ENCODE measurements around the gene THAP2. TPM values are rescaled to one million over a fixed set of nuclear protein-coding genes. Genes with fewer than 3 reads are reported as not detected.

The THAP2 gene
- total and polyA plus RNA-seq, 2 experiments from 2014 or later: 4.7 to 16.5 TPM

GRCh38 chr12:71685312-71685906 is 21.3 kb downstream of the THAP2 start:
- Histone ChIP-seq H3F3A (replicated peaks; ENCODE audit: low read depth) (no peaks in the 10 kb centered on the region), H4K20me1 (replicated peaks; ENCODE audit: insufficient read depth) (no peaks in the 10 kb centered on the region), H3K4me3 (peak overlapping the region; percentile 56), H3K36me3 (ENCODE audit: insufficient read depth) (no peaks in the 10 kb centered on the region), H3K79me2 (replicated peaks; ENCODE audit: insufficient read depth) (peaks cover 15% of the 10 kb centered on the region; the same call in 1 of the 2 replicates), H3K27ac (ENCODE audit: low read depth) (peak overlapping the region; percentile 68; the same call in 1 of the 2 replicates), H3K9me2 (ENCODE audit: insufficient read depth) (no peaks in the 10 kb centered on the region), H3K4me2 (peak overlapping the region; percentile 84), H2AFZ (peak overlapping the region; percentile 74), H3K27me3 (ENCODE audit: insufficient read depth) (no peaks in the 10 kb centered on the region), H3K4me1 (ENCODE audit: insufficient read depth) (peaks cover 4% of the 10 kb centered on the region; the same call in 1 of the 2 replicates)
- H3K9me3 Mint-ChIP-seq: no peaks in the 10 kb centered on the region
- H3K4me3 Mint-ChIP-seq: peak overlapping the region; percentile 91
- no peaks in the 10 kb centered on the region for H3K27me3 Mint-ChIP-seq (ENCODE audit: insufficient read depth, low read depth, poor library complexity)
- DNase-seq (ENCODE audit: low spot score) (no peak), ATAC-seq (peak; percentile 12)
- peaks cover 7% of the 10 kb centered on the region; the same call in 2 of the 3 replicates for H3K4me1 Mint-ChIP-seq
- peak overlapping the region; percentile 85 for H3K27ac Mint-ChIP-seq
- no peaks in the 10 kb centered on the region for H3K36me3 Mint-ChIP-seq (ENCODE audit: low read depth)
- TF ChIP-seq NANOG (IDR thresholded peaks at IDR 0.05; ENCODE audit: borderline replicate concordance): no peak
- TF ChIP-seq REST (IDR thresholded peaks at IDR 0.05; ENCODE audit: unreplicated experiment): no peak
- TF ChIP-seq EZH2 (IDR thresholded peaks at IDR 0.05; ENCODE audit: low read depth, unreplicated experiment): no peak
- TF ChIP-seq ZNF462 (CRISPR knock-in tag; IDR thresholded peaks at IDR 0.05): no peak
- no peak for TF ChIP-seq STAT1 (IDR thresholded peaks at IDR 0.05; ENCODE audit: unreplicated experiment)
- TF ChIP-seq ETS1 (IDR thresholded peaks at IDR 0.05): no peak
- TF ChIP-seq ZNF331 (CRISPR knock-in tag; IDR thresholded peaks at IDR 0.05; ENCODE audit: low read depth): no peak
- TF ChIP-seq EZH2phosphoT487 (IDR thresholded peaks at IDR 0.05; ENCODE audit: unreplicated experiment): no peak
- no peak for TF ChIP-seq CTCF (conservative IDR thresholded peaks at IDR 0.05; ENCODE audit: low read depth in 2 of 2)
- TF ChIP-seq JUNB (IDR thresholded peaks at IDR 0.05; ENCODE audit: unreplicated experiment): no peak
- no peak for TF ChIP-seq POLR2AphosphoS5 (IDR thresholded peaks at IDR 0.05; ENCODE audit: low read depth)
- no peak for TF ChIP-seq ZNF114 (CRISPR knock-in tag; IDR thresholded peaks at IDR 0.05)
- no peak for TF ChIP-seq CREB1 (CRISPR knock-in tag; IDR thresholded peaks at IDR 0.05; ENCODE audit: low read depth)

Measured in GM23338 (cell line).